Cerebellar nuclear complex (tissue), 1 donor: ENCODE data around the gene R3HDM2.

Experiments used
- DNase-seq, 2 experiments: peaks; one replicate each; lab custom pipeline; 2025; lab: John Stamatoyannopoulos, UW

Gene R3HDM2

GRCh38 chr12:57229046-57229633 is 201.7 kb downstream of the R3HDM2 start:
- DNase-seq, result no peak

GRCh38 chr12:57227315-57228115 is 203.3 kb downstream of the R3HDM2 start:
- no peak for DNase-seq

GRCh38 chr12:57226588-57227314 is 204.1 kb downstream of the R3HDM2 start:
- DNase-seq, result no peak

- no peak for DNase-seq
Observed at GRCh38 chr12:57225680-57226210, 205.1 kb downstream of the R3HDM2 start.

- DNase-seq, result no peak
Observed at GRCh38 chr12:57224973-57225679, 205.7 kb downstream of the R3HDM2 start.

GRCh38 chr12:57224278-57224972 is 206.4 kb downstream of the R3HDM2 start:
- DNase-seq, result no peak

GRCh38 chr12:57223191-57224165 is 207.4 kb downstream of the R3HDM2 start:
- no peak for DNase-seq

- no peak for DNase-seq
Observed at GRCh38 chr12:57222286-57223190, 208.3 kb downstream of the R3HDM2 start.

- DNase-seq, result no peak
Observed at GRCh38 chr12:57221169-57221917, 209.5 kb downstream of the R3HDM2 start.

GRCh38 chr12:57220770-57221168 is 210.1 kb downstream of the R3HDM2 start:
- DNase-seq, result no peak

- no peak for DNase-seq
Observed at GRCh38 chr12:57219993-57220754, 210.7 kb downstream of the R3HDM2 start.

GRCh38 chr12:57219205-57219992 is 211.4 kb downstream of the R3HDM2 start:
- no peak for DNase-seq

GRCh38 chr12:57218030-57218853 is 212.6 kb downstream of the R3HDM2 start:
- DNase-seq, result no peak

- DNase-seq, result no peak
Observed at GRCh38 chr12:57216921-57217879, 213.6 kb downstream of the R3HDM2 start.
